ENCODE results near the gene GALNT10. TPM values are rescaled to one million over a fixed set of nuclear protein-coding genes. Genes with fewer than 3 reads are reported as not detected.

GALNT10 gene
- total RNA-seq, 4 donors from 2014 or later = 17.2 to 28.6 (median 21.1) TPM

DNA sequence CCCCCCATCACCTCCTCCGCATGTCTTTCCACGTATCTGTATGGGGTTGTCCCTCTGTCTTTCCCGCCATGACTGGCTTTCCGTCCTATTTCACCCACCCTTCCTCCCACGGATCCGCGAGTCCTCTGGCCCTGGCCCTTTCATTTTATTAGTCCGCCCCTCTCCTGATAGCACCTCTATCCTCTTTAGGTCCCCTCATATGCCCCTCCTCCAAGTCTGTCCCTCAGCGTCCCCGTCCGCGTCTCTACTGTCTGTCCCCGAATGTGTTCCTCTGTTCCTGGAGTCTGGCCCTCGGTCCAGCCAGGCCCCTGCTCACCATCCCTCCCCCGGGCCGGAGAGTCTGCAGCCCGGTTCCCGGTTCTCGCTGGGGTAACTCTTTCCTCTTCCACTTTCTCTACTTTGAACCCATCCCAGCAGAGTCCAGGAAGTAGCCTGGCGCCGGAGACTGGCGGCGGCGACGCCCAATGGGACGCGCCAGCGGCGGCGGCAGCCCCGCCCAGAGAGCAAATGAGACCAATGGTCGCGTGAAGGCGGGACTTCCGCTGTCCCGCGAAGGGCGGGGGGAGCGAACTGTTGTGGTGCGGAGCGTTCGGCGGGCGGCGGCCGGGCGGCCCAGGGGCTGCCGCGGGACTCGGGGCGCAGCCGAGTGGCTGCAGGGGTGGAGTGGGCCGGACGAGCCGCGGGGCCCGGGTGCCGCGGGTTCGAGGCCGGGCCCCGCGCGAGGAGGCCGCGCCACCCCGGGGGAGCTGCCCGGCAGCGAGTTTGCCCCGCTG, 255.1 kb downstream of the GALNT10 start, which contains the start of gene SAP30L:
Gene SAP30L, plus strand, starts transcription at position 576 of the 773 bp plus-strand sequence. CDS start 608 bp downstream, outside the sequence.
- TF ChIP-seq, protein P1, sequence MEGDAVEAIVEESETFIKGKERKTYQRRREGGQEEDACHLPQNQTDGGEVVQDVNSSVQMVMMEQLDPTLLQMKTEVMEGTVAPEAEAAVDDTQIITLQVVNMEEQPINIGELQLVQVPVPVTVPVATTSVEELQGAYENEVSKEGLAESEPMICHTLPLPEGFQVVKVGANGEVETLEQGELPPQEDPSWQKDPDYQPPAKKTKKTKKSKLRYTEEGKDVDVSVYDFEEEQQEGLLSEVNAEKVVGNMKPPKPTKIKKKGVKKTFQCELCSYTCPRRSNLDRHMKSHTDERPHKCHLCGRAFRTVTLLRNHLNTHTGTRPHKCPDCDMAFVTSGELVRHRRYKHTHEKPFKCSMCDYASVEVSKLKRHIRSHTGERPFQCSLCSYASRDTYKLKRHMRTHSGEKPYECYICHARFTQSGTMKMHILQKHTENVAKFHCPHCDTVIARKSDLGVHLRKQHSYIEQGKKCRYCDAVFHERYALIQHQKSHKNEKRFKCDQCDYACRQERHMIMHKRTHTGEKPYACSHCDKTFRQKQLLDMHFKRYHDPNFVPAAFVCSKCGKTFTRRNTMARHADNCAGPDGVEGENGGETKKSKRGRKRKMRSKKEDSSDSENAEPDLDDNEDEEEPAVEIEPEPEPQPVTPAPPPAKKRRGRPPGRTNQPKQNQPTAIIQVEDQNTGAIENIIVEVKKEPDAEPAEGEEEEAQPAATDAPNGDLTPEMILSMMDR (IDR thresholded peaks at IDR 0.05; ENCODE audit: low read depth) = no peak

DNA sequence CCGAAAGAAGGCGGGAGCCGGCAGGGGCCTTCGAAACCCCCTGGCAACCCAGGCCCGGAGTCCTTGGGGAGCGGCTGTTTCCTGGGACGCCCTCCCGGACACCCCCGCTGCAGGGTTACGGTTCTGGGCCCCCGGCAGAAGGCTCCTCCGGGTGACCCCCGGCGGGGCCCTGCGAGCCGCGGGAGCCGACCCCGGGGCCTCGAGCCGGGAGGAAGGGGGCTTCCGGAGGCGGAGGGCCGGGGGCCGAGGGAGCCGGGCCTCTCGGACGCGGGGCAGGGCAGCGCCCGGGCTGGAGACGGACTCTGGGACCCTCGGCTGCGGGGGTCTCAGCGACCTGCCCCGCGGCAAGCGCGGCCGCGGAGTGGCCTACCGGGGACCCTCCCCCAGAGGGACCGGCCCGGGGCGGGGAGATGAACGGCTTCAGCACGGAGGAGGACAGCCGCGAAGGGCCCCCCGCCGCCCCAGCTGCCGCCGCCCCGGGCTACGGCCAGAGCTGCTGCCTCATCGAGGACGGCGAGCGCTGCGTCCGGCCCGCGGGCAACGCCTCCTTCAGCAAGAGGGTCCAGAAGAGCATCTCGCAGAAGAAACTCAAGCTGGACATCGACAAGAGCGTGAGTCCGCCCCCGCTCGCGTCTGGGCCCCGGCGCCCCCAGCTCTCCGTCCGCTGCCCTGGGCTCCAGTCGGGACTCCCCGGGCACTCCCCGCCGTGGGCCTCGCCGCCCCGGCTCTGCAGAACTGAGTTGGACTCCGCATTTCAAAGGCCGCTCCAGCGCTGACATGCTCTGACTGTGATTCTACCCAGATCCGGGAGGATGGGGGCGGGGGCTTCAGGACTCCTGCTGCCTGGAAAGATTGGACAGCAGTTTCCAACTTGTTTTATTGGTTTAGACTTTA, 255.9 kb downstream of the GALNT10 start:
- TF ChIP-seq, protein P1 (IDR thresholded peaks at IDR 0.05; ENCODE audit: low read depth) = no peak

DNA sequence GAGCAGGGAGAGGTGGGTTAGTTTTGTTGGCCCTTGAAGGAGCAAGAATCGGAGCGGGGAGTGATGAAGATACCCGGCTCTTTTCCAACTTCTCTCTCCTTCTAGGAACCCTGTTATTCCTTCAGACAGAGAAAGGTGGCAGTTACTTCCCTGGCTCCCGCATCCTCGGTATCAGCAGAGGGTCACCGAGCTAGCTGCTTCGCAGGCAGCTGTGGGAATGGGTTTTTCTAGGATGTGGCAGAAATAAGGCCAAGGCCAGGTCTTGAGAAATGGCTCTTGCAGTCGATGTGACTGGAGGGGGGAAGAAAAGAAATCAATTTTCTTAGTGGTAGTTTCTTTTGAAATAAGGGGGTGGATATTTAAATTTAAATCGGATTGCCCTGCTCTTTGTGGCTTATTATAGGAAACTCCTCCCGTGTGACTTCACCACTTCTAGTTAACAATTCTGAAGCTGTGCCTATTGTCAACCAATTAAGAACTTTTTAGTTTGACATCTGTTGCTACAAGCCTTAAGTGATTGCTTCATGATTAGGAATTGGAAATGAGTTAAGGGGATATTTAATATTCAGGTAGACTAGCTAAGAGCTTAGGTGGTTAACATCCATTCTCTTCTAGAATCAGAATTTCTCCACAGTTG, 256.7 kb downstream of the GALNT10 start:
- TF ChIP-seq, protein P1 (IDR thresholded peaks at IDR 0.05; ENCODE audit: low read depth) = no peak

DNA sequence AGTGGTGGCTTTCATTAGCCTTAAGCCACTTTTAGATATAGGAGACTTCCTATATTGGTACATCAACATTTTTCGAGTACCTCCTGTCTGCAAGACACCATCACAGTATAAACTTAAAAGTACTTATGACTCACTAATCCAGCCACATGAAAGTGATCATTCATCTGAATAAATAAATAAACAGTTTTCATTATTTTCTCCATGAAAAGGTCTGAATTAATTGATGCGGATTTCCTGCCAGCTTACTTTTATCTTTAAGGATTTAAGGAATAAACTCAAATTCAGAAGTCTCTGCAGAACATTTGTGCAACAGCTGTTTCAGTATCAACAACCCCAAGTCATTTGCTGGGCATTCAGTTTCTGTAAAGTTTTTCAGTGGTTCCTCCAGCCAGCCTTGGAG, 259.3 kb downstream of the GALNT10 start:
- TF ChIP-seq, protein P1 (IDR thresholded peaks at IDR 0.05; ENCODE audit: low read depth) = no peak

DNA sequence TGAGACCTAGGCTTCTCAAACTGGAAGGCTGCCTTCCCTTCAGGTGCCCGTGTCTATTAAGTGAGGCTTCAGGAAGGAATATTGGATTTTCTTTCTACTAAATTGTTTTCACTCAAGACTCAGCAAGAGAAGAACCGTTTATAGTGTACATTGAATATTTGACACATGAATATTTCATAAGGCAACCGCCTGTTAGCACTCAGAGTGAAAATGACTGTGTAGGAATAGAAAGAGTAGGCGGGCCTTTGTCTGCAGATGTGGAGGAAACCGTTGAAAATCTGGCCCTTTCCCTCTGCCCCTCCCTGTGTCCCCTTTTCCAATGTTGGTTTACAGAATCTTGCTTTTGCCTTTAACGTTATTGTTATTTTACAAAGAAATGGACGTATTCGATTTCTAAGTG, 261.4 kb downstream of the GALNT10 start:
- TF ChIP-seq, protein P1 (IDR thresholded peaks at IDR 0.05; ENCODE audit: low read depth) = no peak

DNA sequence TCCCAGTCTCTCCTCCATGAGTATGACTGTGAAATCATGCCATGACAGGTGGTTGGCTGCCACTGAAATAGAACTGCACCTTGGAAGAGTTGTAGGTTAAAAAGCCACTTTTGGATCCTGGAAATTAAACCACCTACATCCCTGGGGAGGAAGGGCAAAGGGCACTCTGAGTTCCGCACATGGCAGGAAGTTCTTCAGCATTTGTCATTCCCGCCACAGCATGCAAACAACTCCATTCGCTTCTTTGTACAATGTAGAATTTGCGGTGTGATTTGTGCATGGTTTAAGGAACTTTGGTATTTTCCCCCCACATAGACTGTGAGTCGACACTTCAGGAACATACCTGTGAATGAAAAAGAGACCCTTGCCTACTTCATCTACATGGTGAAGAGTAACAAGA, 265.1 kb downstream of the GALNT10 start:
- TF ChIP-seq, protein P1 (IDR thresholded peaks at IDR 0.05; ENCODE audit: low read depth) = no peak

Measured in subcutaneous adipose tissue (tissue), 4 donors.